ENCODE data around the gene PPIL6.
"Not testable (repeated sequence)": the region's sequence is repeated elsewhere in the genome, so short reads cannot be mapped to it uniquely, and the experiment has no call there.

PPIL6 gene

DNA sequence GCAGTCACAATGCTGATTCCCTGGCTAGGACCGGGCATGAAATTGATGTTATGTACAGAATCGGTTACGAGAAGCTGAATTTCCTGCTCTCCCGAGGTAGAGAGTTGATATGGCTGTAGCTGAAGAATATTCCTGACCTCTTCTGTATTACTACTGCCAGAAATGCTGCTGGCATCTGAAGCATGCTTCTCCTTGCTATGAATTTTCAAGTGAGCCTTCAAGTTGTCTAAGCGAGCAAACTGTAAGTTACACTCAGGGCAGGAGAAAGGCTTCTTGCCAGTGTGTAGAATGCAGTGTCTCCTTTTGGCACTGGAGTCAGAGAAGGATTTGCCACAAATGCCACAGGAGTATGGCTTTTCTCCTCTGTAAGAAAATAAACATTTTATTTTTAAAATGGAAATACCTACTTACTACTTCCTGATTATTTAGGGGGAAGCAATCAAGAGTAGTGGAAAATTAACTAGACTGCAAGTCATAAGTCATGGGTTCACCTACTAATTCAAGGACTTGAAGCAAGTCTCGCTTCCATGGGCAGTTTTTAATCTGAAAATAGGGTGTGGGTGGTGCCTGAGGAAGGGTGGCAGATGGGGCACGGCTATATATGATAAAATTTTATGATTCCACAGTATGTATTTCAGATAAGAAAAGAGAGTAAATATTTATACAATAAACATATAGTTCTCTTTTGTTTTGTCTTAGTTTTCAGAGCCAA lies 25.9 kb upstream of the PPIL6 start:
- DNase-seq: no peak

- DNase-seq: no peak
Observed at GRCh38 chr6:109465772-109466171, 25.3 kb upstream of the PPIL6 start.

- no peak for DNase-seq
Observed at GRCh38 chr6:109461733-109462526, 21.5 kb upstream of the PPIL6 start.

- DNase-seq: not testable (repeated sequence)
Observed at GRCh38 chr6:109461205-109461604, 20.8 kb upstream of the PPIL6 start.

GRCh38 chr6:109460161-109460829 lies 19.9 kb upstream of the PPIL6 start:
- DNase-seq: no peak

DNA sequence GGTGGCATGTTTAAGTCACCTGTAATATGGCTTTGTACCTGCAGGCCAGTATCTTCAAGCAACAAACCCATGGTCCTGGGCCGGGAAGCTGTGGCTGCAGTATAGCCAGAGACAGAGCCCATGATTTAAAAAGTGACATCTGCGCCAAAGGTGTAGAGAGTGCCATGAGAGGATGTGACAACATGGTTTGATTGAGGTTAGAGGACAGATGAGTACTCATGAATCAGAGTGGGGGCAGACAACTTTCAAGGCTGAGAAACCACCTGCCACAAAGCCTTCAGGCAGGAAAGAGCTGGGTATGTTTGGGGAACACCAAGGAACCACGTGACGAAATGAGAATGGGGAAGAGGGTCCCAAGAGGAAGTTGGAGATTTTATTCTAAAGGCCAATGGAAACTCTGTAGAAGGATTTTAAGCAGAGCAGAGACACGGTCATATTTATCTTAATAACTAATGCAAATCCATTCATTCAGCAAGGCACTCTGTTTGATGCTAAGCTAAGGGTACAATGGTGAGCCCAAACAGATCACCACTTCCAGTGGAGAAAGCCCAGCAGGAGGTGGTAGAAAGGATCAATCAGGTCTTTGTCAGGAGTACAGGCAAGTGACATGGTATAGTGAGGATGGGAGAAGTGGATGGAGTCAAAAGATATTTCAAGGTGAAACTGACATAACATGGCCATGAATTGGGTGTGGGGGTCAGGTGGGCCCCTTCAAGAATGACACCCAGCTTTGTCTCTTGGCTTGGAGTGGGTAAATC lies 18.5 kb upstream of the PPIL6 start:
- peak; percentile 59 for DNase-seq

DNA sequence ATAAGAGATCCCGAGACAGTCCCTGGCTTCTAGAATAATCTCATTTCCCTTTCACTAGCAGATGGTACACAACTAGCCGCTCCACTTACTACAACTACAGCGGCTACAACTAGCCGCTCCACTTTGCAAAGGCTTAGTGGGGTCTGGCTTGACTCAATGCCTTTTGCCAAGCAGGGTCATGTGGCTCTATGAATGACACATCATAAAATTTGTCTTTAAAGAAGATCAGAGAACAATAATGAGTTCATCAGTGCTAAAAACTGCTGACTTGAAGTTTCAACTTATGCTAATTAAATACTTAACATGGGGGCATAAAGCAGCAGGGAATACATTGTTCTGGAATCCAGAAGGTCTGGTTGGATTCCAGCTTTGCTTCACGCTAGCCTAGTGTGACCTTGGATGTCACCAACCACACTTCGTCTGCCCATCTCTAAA lies 17.2 kb upstream of the PPIL6 start:
- DNase-seq: no peak

- DNase-seq: no peak
Observed at GRCh38 chr6:109456710-109457561, 16.5 kb upstream of the PPIL6 start.

DNA sequence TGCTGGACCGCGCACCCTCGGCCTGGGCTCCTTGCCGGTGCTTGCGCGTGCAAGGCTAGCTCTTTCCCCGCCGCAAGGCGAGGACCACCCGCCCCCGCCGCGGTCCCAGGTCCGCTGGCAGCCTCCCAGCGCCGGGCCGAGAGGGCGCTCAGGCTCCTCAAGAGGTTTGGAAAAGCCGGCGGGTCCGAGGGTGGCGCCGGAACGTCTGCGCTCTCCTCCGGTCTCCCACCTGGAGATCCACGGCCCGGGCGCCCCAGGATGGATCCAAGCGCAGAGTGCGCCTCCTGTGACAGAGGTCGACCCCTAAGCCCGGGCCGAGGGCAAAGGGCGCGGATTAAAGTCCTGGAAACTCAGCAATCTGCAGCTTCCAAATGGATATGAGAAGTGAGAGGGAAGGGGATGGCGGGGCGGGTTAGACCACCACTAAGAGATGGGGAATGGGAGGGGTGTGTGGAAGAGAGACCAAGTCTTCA lies 15.7 kb upstream of the PPIL6 start:
- DNase-seq: no peak

- DNase-seq: peak; percentile 82
Observed at GRCh38 chr6:109455437-109456110, 15.1 kb upstream of the PPIL6 start, which contains the start of gene MICAL1. Gene MICAL1, minus strand, starts transcription at chr6:109455772. Its CDS starts 1,576 bp downstream, at chr6:109454196.

DNA sequence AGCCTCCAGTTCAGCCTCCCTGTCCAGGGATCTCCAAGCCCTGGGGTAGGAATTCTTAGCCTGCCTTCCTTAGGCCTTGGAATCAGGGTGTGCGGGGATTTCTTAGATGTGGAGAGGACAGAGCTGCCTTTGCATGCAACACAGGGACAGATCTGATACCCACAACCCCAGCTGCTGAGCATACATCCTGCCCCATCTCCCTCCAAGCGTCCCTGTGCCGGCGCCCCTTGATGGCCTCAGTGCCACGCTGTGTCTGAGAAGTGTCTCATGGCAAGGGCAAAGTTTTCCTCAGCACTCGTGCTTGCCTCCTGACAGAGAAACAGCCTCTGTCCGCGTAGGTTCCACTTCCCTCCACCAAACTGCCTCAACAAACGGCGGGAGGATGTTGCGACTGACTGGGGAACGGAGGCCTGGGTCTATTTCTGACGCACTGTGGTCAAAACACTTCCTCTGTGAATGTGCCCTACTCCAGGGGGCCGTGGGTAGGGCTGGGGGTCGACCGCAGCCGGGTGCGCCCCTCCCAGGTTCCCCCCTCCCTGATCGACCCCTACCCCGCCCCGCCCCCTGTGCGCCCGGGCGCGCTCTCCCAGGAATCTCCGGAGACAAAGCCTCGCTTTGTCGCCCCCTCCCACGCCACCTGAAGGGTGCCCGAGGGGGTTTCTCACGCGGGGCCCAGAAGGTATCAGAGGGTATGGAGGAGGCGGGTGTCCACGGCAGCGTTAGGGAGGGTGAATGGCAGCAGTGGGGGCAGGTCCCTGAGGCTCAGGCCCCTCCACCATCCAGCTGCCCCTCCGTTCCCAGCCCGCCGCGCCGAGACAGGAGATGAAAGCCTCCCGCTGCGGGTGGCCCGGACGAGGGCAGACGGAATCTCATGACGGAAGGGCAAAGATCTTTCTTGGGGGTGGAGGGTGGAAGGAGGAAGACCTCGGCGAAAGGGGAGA lies 14.3 kb upstream of the PPIL6 start:
- DNase-seq: peak; percentile 86

- DNase-seq: no peak
Observed at GRCh38 chr6:109453594-109454495, 13.4 kb upstream of the PPIL6 start.

DNA sequence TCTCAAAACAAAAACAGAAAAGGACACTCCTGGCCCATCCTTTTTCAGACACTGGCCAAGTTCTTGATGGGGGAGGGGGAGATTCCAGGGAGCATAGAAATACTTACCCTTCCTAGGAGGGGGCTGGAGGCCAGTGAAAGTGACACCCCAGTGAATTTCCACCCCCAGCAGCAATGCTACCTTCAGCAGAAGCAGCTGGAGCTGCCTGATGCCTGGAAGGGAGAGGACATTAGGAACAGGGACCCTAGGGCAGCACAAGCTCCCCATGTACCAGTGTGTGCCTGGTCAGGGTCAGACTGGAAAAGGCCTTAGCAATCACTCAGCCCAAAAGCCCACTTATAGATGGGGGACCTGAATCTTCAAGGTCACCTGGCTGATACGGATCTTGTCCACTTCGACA lies 12.7 kb upstream of the PPIL6 start:
- DNase-seq: no peak

GRCh38 chr6:109452181-109452580 lies 11.8 kb upstream of the PPIL6 start:
- no peak for DNase-seq

- no peak for DNase-seq
Observed at GRCh38 chr6:109451376-109451775, 10.9 kb upstream of the PPIL6 start.

- DNase-seq: no peak
Observed at GRCh38 chr6:109450801-109451200, 10.4 kb upstream of the PPIL6 start.

GRCh38 chr6:109449795-109450673 lies 9.6 kb upstream of the PPIL6 start:
- DNase-seq: no peak
